Transverse colon (tissue), 4 donors: ENCODE data around the gene WRNIP1. TPM values are rescaled to one million over a fixed set of nuclear protein-coding genes. Genes with fewer than 3 reads are reported as not detected.

Experiments used
- DNase-seq: peaks from one replicate; pipeline ENCODE4 v3.0.0-alpha.2; 2019
- H3K27ac ChIP-seq, 4 donors: fragments of 200-600 bp; sonication (generic); 2 replicates each; pipeline ENCODE4 v1.5.1; 2016 to 2018; ENCODE audit warnings: inconsistent platforms in 4 of 4
- H3K27me3 ChIP-seq: fragments of 200-600 bp; sonication (generic); 2 replicates; pipeline ENCODE4 v1.5.1; 2017; ENCODE audit warnings: inconsistent platforms
- H3K36me3 ChIP-seq, 4 donors: fragments of 200-600 bp; sonication (generic); 2 replicates each; pipeline ENCODE4 v1.5.1; 2017 to 2019; ENCODE audit warnings: inconsistent platforms in 4 of 4
- H3K4me1 ChIP-seq, 4 donors: fragments of 200-600 bp; sonication (generic); 2 replicates each; pipeline ENCODE4 v1.5.1; 2017 to 2020; ENCODE audit warnings: inconsistent platforms in 4 of 4
- H3K4me3 ChIP-seq, 4 donors: fragments of 200-600 bp; sonication (generic); 1 replicate in 1 of 4; 2 replicates in 3 of 4; pipeline versions ENCODE4 v1.5.1 to v1.6.1; 2017 to 2019; ENCODE audit warnings: inconsistent platforms in 4 of 4
- H3K9me3 ChIP-seq, 2 donors: fragments of 200-600 bp; sonication (generic); 2 replicates each; pipeline ENCODE4 v1.5.1; 2017 to 2019; ENCODE audit warnings: inconsistent platforms in 2 of 2
- EP300 ChIP-seq: sonication (generic); formaldehyde crosslinking; IDR thresholded peaks from one replicate; pipeline ENCODE4 v1.6.1; 2017; ENCODE audit warnings: antibody characterized with exemption, low read depth
- POLR2A ChIP-seq: fragments of 450-650 bp; IDR thresholded peaks from one replicate; pipeline ENCODE4 v1.6.1; 2016; ENCODE audit warnings: antibody characterized with exemption, mild to moderate bottlenecking, moderate library complexity
- POLR2AphosphoS5 ChIP-seq, 3 donors: sonication (generic); formaldehyde crosslinking; IDR thresholded peaks; one replicate each; pipeline ENCODE4 v1.6.1; 2016; ENCODE audit warnings: antibody characterized with exemption in 3 of 3
- WGBS, 2 donors: methylation state at CpG; one replicate each; pipeline ENCODE4 v1.1.5; 2018; ENCODE audit warnings: low coverage in 1 of 2; 5-methylcytosine and 5-hydroxymethylcytosine counted together
- in situ Hi-C, 4 donors: fragments of 200-750 bp; cut with MboI; loops; one replicate each; pipeline versions ENCODE4 v1.15.0 to v1.15.1; 2017; ENCODE audit warnings: low sequenced_read_pairs in 3 of 4, low pct_ligation_motif_present in 1 of 4, low pct_unique_long_range_greater_than_20kb in 1 of 4
- intact Hi-C: fragments of 100-400 bp; cut with DNase I; formaldehyde crosslinking; loops from one replicate; pipeline ENCODE4 v1.15.1; 2023; ENCODE audit warnings: low total_unique reads
- total RNA-seq, 4 donors: library from RNA; depleted of rRNA; stranded (reverse); fragments of >200 nt; gene quantifications; one replicate each; pipeline ENCODE4 v1.1.0, GENCODE V29; 2016
- TF ChIP-seq, protein P1 (sequence below), 5 experiments: fragments of 200-600 bp in 3 of 5; fragments of 450-650 bp in 2 of 5; sonication (generic) in 3 of 5; IDR thresholded peaks; 1 replicate in 2 of 5; 2 replicates in 3 of 5; pipeline ENCODE4 v1.5.1; 2016 to 2017; ENCODE audit warnings: antibody characterized with exemption in 5 of 5, inconsistent platforms in 3 of 5, mild to moderate bottlenecking in 2 of 5, moderate library complexity in 1 of 5

Gene WRNIP1
- total RNA-seq, 4 donors from 2014 or later = 58.3 to 105 (median 65.8) TPM

DNA sequence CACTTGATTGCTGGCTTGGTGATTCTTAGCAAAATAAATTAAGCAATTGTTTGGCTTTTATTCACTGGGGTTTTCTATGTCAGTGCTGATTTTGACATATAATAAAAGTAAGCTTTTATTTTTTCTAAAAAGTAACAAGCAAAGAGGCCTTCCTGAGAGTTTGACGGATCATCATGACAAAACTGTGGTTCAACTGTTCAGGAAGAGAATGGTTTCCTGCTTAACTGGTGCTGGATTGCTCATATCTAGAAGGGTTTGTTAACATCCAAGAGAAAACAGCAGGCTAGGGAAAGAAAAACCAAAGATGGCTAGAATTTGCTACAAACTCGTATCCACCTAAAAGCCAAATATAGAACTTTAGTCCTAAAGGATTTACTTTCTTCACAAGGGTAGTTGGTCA lies 55.2 kb downstream of the WRNIP1 start:
- H3K36me3 ChIP-seq = no peaks in the 10 kb centered on the region
- peaks cover 8 to 61% (median 35%) of the 10 kb centered on the region in 4 donors for H3K4me1 ChIP-seq
- WGBS, 2 donors = 78 to 85% methylated on average over 2 of the region's 2 CpGs
- peaks cover 8 to 9% of the 10 kb centered on the region in 2 donors for H3K9me3 ChIP-seq
- no peak overlapping the region for H3K27ac ChIP-seq
- no peaks in the 10 kb centered on the region for H3K27me3 ChIP-seq
- TF ChIP-seq POLR2AphosphoS5 (IDR thresholded peaks at IDR 0.05) (no peak), POLR2A (no peak), EP300 (no peak)
- no peak overlapping the region for H3K4me3 ChIP-seq
- intact Hi-C loops (no loop called here), in situ Hi-C loops (no loop called here)
- no peak for DNase-seq

DNA sequence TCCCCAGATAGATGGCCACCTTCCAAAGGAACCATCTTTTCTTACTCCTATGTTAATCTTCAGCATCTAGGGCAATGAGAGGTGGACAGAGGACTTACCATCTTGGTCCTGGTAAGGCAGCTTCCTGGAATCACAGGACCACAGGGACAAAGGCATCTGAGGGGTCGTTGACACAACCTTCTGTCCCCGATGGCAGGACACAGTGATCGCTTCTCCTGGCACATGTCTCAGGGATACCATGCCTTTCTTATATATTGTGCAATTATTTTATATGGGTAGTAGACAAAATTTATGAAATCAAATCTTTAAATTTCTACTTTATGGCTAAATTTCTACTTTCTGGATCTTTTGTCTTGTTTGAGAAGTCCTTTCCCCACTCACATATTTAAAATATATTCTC lies 56.4 kb downstream of the WRNIP1 start:
- in situ Hi-C loops (no loop called here), intact Hi-C loops (no loop called here)
- Histone ChIP-seq H3K27me3 (no peaks in the 10 kb centered on the region), H3K9me3 (no peaks in the 10 kb centered on the region), H3K27ac (no peak overlapping the region), H3K4me1 (peaks cover 8 to 61% (median 35%) of the 10 kb centered on the region in 4 donors), H3K36me3 (no peaks in the 10 kb centered on the region), H3K4me3 (no peak overlapping the region)
- TF ChIP-seq POLR2AphosphoS5 (IDR thresholded peaks at IDR 0.05) (no peak), POLR2A (no peak), EP300 (no peak)
- TF ChIP-seq, protein P1, sequence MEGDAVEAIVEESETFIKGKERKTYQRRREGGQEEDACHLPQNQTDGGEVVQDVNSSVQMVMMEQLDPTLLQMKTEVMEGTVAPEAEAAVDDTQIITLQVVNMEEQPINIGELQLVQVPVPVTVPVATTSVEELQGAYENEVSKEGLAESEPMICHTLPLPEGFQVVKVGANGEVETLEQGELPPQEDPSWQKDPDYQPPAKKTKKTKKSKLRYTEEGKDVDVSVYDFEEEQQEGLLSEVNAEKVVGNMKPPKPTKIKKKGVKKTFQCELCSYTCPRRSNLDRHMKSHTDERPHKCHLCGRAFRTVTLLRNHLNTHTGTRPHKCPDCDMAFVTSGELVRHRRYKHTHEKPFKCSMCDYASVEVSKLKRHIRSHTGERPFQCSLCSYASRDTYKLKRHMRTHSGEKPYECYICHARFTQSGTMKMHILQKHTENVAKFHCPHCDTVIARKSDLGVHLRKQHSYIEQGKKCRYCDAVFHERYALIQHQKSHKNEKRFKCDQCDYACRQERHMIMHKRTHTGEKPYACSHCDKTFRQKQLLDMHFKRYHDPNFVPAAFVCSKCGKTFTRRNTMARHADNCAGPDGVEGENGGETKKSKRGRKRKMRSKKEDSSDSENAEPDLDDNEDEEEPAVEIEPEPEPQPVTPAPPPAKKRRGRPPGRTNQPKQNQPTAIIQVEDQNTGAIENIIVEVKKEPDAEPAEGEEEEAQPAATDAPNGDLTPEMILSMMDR (IDR thresholded peaks at IDR 0.05) = no peak
- WGBS, 2 donors = 96 to 100% methylated on average over 2 to 3 of the region's 3 CpGs
- no peak for DNase-seq

DNA sequence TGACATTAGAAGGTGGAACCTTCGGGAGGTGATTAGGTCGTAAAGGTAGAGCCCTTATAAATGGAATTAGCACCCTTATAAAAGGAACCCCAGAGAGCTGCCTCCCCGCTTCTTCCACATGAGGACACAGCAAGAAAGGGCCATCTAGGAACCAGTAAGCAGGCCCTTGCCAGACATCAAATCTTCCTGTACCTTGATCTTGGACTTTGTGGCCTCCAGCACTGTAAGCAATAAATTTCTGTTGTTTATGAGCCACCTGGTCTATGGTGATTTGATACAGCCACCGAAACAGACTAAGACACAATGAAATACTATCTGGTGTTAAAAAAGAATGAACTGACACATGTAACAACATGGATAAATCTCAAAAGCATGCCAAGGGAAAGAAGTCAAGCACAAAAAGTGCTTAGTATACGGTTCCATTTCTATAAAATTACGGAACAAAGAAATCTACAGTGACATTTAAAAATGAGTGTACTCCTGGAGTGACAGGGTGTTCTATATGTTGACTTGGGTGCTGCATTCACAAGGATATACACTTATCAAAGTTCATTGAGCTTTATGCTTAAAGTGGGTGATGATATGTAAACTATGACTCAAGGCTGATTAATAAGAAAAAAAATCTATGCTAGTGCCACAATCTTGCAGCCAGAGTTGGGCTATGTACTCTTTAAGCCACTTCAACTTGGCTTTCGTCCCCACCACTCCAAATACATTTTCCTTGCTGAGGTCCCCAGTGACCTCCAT lies 58.1 kb downstream of the WRNIP1 start:
- peak; percentile 44 for DNase-seq
- Histone ChIP-seq H3K9me3 (no peaks in the 10 kb centered on the region), H3K4me3 (no peak overlapping the region), H3K27ac (peak overlapping the region; percentile 73 to 75 (median 74)), H3K27me3 (no peaks in the 10 kb centered on the region), H3K36me3 (no peaks in the 10 kb centered on the region), H3K4me1 (peaks cover under 1 to 44% (median 24%) of the 10 kb centered on the region in 4 donors)
- TF ChIP-seq POLR2AphosphoS5 (IDR thresholded peaks at IDR 0.05) = peak in 2 of 3 donors; percentile 27 to 55
- TF ChIP-seq, protein P1 (IDR thresholded peaks at IDR 0.05) = no peak
- 42 to 56% methylated on average over 6 to 7 of the region's 7 CpGs for WGBS, 2 donors
- intact Hi-C loops = no loop called here
- in situ Hi-C loops = no loop called here

DNA sequence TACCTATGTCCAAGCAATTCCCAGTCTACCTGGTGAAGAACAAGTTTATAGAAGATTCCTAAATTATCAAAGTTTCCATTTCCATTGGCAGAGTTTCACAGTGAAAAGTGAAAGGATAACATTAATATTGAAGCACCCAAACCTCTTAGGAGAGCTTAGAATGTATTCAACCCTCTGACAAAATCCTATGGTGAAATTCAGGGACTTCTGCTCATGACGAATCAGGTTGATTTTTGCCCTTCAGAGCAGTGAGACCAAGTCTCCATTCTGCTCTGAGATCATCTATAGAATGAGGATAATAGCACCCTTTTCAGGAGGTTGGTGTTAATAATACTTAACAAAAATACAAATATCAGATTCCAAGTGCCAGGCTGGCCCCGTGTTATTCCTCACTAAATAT lies 60.9 kb downstream of the WRNIP1 start:
- no peak overlapping the region for H3K4me3 ChIP-seq
- DNase-seq = no peak
- H3K9me3 ChIP-seq = no peaks in the 10 kb centered on the region
- H3K36me3 ChIP-seq = no peaks in the 10 kb centered on the region
- WGBS, 2 donors = 75 to 90% methylated on average over 1 to 2 of the region's 2 CpGs
- intact Hi-C loops = no loop called here
- peaks cover 0 to 39% (median 19%) of the 10 kb centered on the region in 4 donors for H3K4me1 ChIP-seq
- TF ChIP-seq, protein P1 (IDR thresholded peaks at IDR 0.05) = no peak
- no peak for TF ChIP-seq EP300
- TF ChIP-seq POLR2A = no peak
- no peak for TF ChIP-seq POLR2AphosphoS5 (IDR thresholded peaks at IDR 0.05)
- no peaks in the 10 kb centered on the region for H3K27me3 ChIP-seq
- H3K27ac ChIP-seq = no peak overlapping the region
- in situ Hi-C loops = no loop called here
